ENCODE results near the gene PALMD. TPM values are rescaled to one million over a fixed set of nuclear protein-coding genes. Genes with fewer than 3 reads are reported as not detected.

The PALMD gene
- polyA plus RNA-seq, 1 of the 3 experiments (the other 2 are of a cell fraction): 1.8 TPM

DNA sequence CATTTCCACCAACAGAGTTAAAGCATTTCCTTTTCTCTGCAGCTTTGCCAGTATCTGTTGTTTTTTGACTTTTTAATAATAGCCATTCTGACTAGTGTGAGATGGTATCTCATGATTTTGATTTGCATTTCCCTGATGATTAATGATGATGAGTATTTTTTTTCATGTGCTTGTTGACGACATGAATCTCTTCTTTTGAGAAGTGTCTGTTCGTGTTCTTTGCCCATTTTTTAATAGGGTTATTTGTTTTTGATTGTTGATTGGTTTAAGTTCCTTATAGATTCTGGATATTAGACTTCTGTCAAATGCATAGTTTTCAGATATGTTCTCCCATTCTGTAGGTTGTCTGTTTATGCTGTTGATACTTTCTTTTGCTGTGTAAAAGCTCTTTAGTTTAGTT is 37.9 kb upstream of the PALMD start:
- no peaks in the 10 kb centered on the region for H3K9me3 ChIP-seq
- no peaks in the 10 kb centered on the region for H3K79me2 ChIP-seq (ENCODE audit: insufficient read depth)
- no peak overlapping the region for H3K4me3 ChIP-seq (ENCODE audit: low read depth in 2 of 2, low read length in 1 of 2)
- H3F3A ChIP-seq (replicated peaks; ENCODE audit: insufficient read depth): peaks cover 26% of the 10 kb centered on the region
- no peaks in the 10 kb centered on the region for H3K27me3 ChIP-seq (ENCODE audit: insufficient read depth)
- no peak for DNase-seq
- no peak overlapping the region for H3K4me2 ChIP-seq
- H3K27ac ChIP-seq (ENCODE audit: low read depth in 2 of 2, low read length in 1 of 2): no peak overlapping the region
- no peaks in the 10 kb centered on the region for H3K36me3 ChIP-seq (replicated peaks in 1 of 2; ENCODE audit: control insufficient read depth in 1 of 2, insufficient read depth in 2 of 2, low read length in 1 of 2)
- ChIA-PET CTCF (no interaction called here), POLR2A (no interaction called here)
- no peaks in the 10 kb centered on the region for H4K20me1 ChIP-seq (ENCODE audit: insufficient read depth)
- TF ChIP-seq EP300 (IDR thresholded peaks at IDR 0.05; ENCODE audit: borderline replicate concordance in 1 of 2, low read depth in 1 of 2, low read length in 1 of 2) (no peak), FOXM1 (IDR thresholded peaks at IDR 0.05; ENCODE audit: low read depth) (no peak), GATA2 (CRISPR knock-in tag; IDR thresholded peaks at IDR 0.05) (no peak), FOXJ3 (CRISPR knock-in tag; IDR thresholded peaks at IDR 0.05) (no peak), POLR2AphosphoS5 (IDR thresholded peaks at IDR 0.05; ENCODE audit: low read depth, low read length) (no peak), GABPA (IDR thresholded peaks at IDR 0.05; ENCODE audit: low read depth) (no peak), EZH2phosphoT487 (IDR thresholded peaks at IDR 0.05; ENCODE audit: borderline replicate concordance, low read depth) (no peak), RAD21 (IDR thresholded peaks at IDR 0.05; ENCODE audit: low read length) (no peak), RCOR1 (IDR thresholded peaks at IDR 0.05; ENCODE audit: low read length) (no peak), SIN3A (IDR thresholded peaks at IDR 0.05; ENCODE audit: borderline replicate concordance, low read depth, low read length) (no peak), RXRA (IDR thresholded peaks at IDR 0.05; ENCODE audit: borderline replicate concordance, low read depth) (no peak)
- TF ChIP-seq, protein P1, sequence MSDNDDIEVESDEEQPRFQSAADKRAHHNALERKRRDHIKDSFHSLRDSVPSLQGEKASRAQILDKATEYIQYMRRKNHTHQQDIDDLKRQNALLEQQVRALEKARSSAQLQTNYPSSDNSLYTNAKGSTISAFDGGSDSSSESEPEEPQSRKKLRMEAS (IDR thresholded peaks at IDR 0.05; ENCODE audit: low read depth): no peak
- peaks cover 0 to under 1% of the 10 kb centered on the region in 2 experiments; a peak in 2 of 4 replicates for H3K4me1 ChIP-seq (ENCODE audit: control insufficient read depth in 1 of 2, insufficient read depth in 2 of 2, low read depth in 1 of 2, low read length in 1 of 2)
- WGBS (ENCODE audit: low lambda C conversion rate): 72% methylated on average over 2 of the region's 2 CpGs
- no peak overlapping the region for H3K9ac ChIP-seq
- H2AFZ ChIP-seq (ENCODE audit: low read depth): no peak overlapping the region
- no peaks in the 10 kb centered on the region for H3K9me2 ChIP-seq

DNA sequence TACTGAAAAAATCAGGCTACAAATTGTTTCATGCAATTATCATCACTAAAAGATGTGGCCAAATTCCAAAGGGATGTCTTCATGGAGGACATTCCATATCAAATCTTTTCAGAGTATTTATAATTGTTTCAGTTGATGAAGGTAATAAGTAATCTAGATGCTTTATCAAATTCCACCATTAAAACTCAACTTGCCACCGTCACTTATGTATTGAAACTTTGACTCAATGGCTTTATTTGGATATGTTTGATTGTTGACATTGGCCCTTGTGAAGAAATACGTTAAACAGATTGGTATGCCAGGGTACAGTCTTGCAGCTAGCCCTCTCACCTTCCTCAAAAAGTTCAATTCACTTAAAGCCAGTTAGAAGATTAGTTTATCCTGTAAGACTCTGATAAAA is 32.2 kb upstream of the PALMD start:
- TF ChIP-seq NFIC (IDR thresholded peaks at IDR 0.05; ENCODE audit: borderline replicate concordance) (0 out of 2 replicates have a peak, but pooled peaks have one; percentile 21), SMC3 (IDR thresholded peaks at IDR 0.05; ENCODE audit: low read depth, low read length) (no peak), FOXJ3 (CRISPR knock-in tag; IDR thresholded peaks at IDR 0.05) (no peak)
- Histone ChIP-seq H3F3A (replicated peaks; ENCODE audit: insufficient read depth) (peaks cover 14% of the 10 kb centered on the region), H3K9me2 (no peaks in the 10 kb centered on the region), H3K9ac (peak overlapping the region; percentile 47; the same call in 1 of the 2 replicates), H3K27me3 (ENCODE audit: insufficient read depth) (no peaks in the 10 kb centered on the region), H3K9me3 (no peaks in the 10 kb centered on the region), H3K36me3 (replicated peaks in 1 of 2; ENCODE audit: control insufficient read depth in 1 of 2, insufficient read depth in 2 of 2, low read length in 1 of 2) (no peaks in the 10 kb centered on the region), H3K27ac (ENCODE audit: low read depth in 2 of 2, low read length in 1 of 2) (peak overlapping the region in 1 of 2 experiments; percentile 71; a peak in 2 of 4 replicates), H3K79me2 (ENCODE audit: insufficient read depth) (no peaks in the 10 kb centered on the region), H4K20me1 (ENCODE audit: insufficient read depth) (no peaks in the 10 kb centered on the region), H2AFZ (ENCODE audit: low read depth) (peak overlapping the region; percentile 32; the same call in 1 of the 2 replicates), H3K4me2 (no peak overlapping the region), H3K4me3 (ENCODE audit: low read depth in 2 of 2, low read length in 1 of 2) (no peak overlapping the region), H3K4me1 (ENCODE audit: control insufficient read depth in 1 of 2, insufficient read depth in 2 of 2, low read depth in 1 of 2, low read length in 1 of 2) (peaks cover 0 to 17% of the 10 kb centered on the region in 2 experiments; a peak in 1 of 4 replicates)
- DNase-seq: no peak
- POLR2A ChIA-PET: no interaction called here
- CTCF ChIA-PET: no interaction called here
- WGBS (ENCODE audit: low lambda C conversion rate): 58% methylated on average over 2 of the region's 2 CpGs
